Fibroblast of villous mesenchyme (primary cell): ENCODE results near the gene FRMD5. TPM values are rescaled to one million over a fixed set of nuclear protein-coding genes. Genes with fewer than 3 reads are reported as not detected.

ENCODE experiments used
- DNase-seq: peaks from one replicate; pipeline ENCODE4 v3.0.0-alpha.2; 2010; ENCODE audit warnings: low read depth
- H3K4me3 ChIP-seq: 2 replicates; pipeline ENCODE4 v1.5.1; 2011; ENCODE audit warnings: low read depth, mild to moderate bottlenecking, low read length
- CTCF ChIP-seq: IDR thresholded peaks from 2 replicates; pipeline ENCODE4 v1.5.1; 2012; ENCODE audit warnings: low read depth, mild to moderate bottlenecking, low read length; ENCODE audit not compliant: insufficient read depth
- total RNA-seq: library from RNA; depleted of rRNA; stranded (reverse); fragments of >200 nt; gene quantifications from 2 replicates; pipeline ENCODE4 v1.2.3, GENCODE V29; 2012

The FRMD5 gene
- total RNA-seq, 1 donor = 1.3 TPM

- TF ChIP-seq CTCF = no peak
- DNase-seq = peak; percentile 34
- H3K4me3 ChIP-seq = peak overlapping the region; percentile 66
Observed at GRCh38 chr15:44194323-44195150, 534 bp downstream of the FRMD5 start.

GRCh38 chr15:44193651-44194322, 1.3 kb downstream of the FRMD5 start:
- no peak for TF ChIP-seq CTCF
- peak; percentile 17 for DNase-seq

DNA sequence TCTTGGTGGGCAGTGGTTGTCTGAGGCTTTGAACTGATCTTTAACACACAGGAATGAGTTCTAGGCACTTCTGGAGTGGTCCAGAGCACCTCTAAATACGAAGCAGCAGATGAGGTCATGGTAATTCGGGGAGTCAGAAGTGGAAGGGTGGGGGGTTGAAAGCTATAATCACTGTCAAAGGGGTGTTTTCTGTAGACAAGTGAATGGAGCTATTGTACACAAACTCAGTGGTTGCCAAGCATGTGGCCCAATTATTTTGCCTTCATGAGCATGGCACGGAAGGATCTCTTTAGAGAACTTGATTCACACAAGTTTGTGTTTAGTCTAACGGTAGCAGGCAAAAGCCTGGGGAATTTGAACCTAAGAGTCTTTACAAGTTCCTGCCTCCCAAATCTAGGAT, 6.3 kb downstream of the FRMD5 start:
- TF ChIP-seq CTCF = no peak
- no peak overlapping the region for H3K4me3 ChIP-seq
- DNase-seq = no peak

More at GRCh38 chr15:44193651-44194322, 1.3 kb downstream of the FRMD5 start:
- H3K4me3 ChIP-seq = peak overlapping the region; percentile 66

GRCh38 chr15:44186705-44187104, 8.4 kb downstream of the FRMD5 start:
- DNase-seq = no peak
- no peak for TF ChIP-seq CTCF
- H3K4me3 ChIP-seq = no peak overlapping the region

DNA sequence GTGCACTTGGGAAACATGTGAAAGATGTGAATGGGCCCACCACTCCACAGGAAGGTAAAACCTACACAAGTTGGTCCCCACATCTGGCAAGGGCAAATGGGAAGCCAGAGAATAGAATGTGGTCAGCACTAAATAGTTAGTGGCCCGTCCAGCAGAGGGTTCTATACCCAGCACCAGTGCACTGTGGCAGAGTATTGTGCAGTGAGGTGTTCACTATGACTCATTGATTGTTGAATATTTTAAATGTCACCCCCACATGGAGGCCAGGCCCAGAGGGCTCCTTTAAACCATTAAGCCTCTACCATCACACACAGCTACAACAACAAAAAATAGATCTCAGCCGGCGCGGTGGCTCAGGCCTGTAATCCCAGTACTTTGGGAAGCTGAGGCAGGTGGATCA, 11.7 kb downstream of the FRMD5 start:
- no peak for TF ChIP-seq CTCF
- DNase-seq = no peak

DNA sequence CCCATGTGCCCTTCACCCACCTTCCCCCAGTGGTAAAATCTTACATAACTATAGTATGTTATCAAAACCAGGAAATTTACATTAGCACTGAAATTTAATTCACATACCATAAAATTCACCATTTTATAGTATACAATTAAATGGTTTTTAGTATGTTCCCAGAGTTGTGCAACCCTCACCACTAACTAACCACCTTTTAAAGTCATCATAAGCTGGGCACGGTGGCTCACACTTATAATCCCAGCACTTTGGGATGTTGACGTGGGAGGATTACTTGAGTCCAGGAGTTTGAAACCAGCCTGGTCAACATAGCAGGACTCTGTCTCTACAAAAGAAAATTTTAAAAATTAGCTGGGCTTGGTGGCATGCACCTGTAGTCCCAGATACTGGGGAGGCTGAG, 13.7 kb downstream of the FRMD5 start:
- H3K4me3 ChIP-seq = no peak overlapping the region
- no peak for DNase-seq

More for the DNA sequence above, 11.7 kb downstream of the FRMD5 start:
- no peak overlapping the region for H3K4me3 ChIP-seq

More for the DNA sequence above, 13.7 kb downstream of the FRMD5 start:
- no peak for TF ChIP-seq CTCF
